AG08395 (cell line): Measurements from ENCODE around the gene CCNB2.
A peak's percentile ranks its signal among the peaks of the same experiment; 100 is the strongest.

Experiments used
- DNase-seq: peaks from one replicate; pipeline ENCODE4 v3.0.0; 2012; ENCODE audit warnings: mixed read lengths, low spot score

Gene CCNB2

GRCh38 chr15:59166601-59167265 is 61.8 kb downstream of the CCNB2 start:
- DNase-seq = no peak

GRCh38 chr15:59168536-59168935 is 63.6 kb downstream of the CCNB2 start:
- DNase-seq = no peak

- DNase-seq = peak; percentile 61
Observed at GRCh38 chr15:59169251-59169708, 64.3 kb downstream of the CCNB2 start.

GRCh38 chr15:59170295-59171066 is 65.5 kb downstream of the CCNB2 start:
- DNase-seq = peak; percentile 72

DNA sequence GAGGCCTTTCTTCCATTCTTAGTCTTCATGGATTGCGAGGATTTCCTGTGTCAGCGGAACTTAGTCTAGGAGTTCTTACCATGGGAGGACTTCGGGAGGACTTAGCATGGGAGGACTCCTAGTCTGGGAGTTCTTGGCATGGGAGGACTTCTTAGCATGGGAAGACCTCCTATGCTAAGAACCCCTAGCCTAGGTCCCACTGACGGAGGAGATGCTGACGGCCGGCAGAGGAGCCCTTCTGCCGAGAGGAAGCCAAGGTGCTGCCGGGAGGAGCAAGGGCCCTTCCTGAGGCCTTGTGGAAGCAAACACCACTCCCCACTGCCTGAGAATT is 66.1 kb downstream of the CCNB2 start:
- no peak for DNase-seq

DNA sequence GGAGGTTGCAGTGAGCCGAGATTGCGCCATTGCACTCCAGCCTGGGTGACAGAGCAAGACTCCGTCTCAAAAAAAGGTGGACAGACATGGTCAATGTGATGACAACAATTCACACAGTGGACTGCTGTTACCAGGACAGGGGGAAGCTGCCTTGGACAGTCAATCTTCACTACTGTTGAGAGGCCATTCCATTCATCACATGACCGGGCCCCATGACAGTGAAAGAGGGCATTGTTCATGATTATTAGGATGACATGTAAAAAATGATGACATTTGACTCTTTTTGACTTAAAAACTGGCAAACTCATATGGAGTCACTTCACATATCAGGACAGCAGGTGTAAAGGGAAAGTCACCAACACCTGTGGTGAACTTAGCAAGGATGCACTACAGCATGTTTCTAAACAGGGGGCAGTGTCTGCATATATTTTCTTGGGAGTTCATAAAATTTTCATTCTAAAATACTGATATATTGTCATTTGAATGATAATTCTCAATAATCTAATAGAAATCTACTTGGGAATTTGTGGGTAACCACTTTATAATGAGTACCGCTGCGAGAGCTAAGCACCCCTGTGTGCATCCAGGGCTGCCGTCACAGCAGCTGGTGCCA is 67.4 kb downstream of the CCNB2 start:
- DNase-seq = no peak

GRCh38 chr15:59173194-59173593 is 68.2 kb downstream of the CCNB2 start:
- DNase-seq = no peak

DNA sequence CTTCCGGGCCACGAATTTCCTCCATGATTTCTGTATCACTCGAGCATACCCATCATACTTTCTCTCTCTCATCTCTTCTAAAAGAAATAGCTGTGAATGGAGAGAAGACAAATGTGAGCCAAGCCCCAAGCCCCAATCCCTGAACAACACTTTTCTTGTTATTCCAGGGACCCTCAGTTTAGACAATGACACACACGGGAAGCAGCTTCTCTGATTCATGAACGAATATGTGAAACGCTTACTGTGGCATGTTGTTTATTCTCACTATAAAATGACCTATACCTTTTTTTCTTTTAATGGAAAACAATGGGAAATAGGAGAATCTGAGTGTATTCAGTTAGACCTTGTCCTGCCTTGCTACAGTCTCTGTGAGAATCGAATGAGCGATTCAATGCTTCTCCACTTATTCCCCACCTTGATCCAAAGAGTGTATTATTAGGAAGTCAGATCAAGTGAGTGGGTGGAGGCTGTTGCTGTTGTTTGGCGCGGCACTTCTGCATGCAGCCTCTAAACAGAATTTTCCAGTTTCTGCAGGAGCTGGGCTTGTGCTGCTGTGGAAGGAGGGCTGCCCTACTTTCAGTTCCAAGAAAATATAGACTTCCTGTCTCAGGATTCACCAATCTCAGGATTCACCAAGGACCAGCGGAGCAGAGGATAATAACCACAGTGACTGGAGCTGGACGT is 69.3 kb downstream of the CCNB2 start:
- no peak for DNase-seq
